HEK293 (cell line): ENCODE measurements around the gene ICOS.
"Not testable (repeated sequence)": the region's sequence is repeated elsewhere in the genome, so short reads cannot be mapped to it uniquely, and the experiment has no call there.

Source experiments
- GFI1B ChIP-seq: fragments of 450-650 bp; formaldehyde crosslinking; IDR thresholded peaks from 2 replicates; pipeline ENCODE4 v1.5.1; 2016; ENCODE audit warnings: missing biosample characterization, missing genetic modification characterization
- KLF1 ChIP-seq: fragments of 450-650 bp; formaldehyde crosslinking; IDR thresholded peaks from 2 replicates; pipeline ENCODE4 v1.5.1; 2016; ENCODE audit warnings: missing biosample characterization, missing genetic modification characterization
- KLF10 ChIP-seq: fragments of 450-650 bp; IDR thresholded peaks from 2 replicates; pipeline ENCODE4 v1.5.1; 2018; ENCODE audit warnings: missing biosample characterization, mild to moderate bottlenecking, missing genetic modification characterization
- KLF16 ChIP-seq: fragments of 450-650 bp; formaldehyde crosslinking; IDR thresholded peaks from 2 replicates; pipeline ENCODE4 v1.5.1; 2017; ENCODE audit warnings: missing biosample characterization, missing genetic modification characterization
- MEIS1 ChIP-seq: sonication (generic); formaldehyde crosslinking; IDR thresholded peaks from 2 replicates; pipeline ENCODE4 v1.8.1; 2022; ENCODE audit warnings: missing genetic modification reagents, mild to moderate bottlenecking, borderline replicate concordance
- ZIC2 ChIP-seq: fragments of 450-650 bp; formaldehyde crosslinking; IDR thresholded peaks from 2 replicates; pipeline ENCODE4 v1.5.1; 2016; ENCODE audit warnings: missing biosample characterization, missing genetic modification characterization
- ZSCAN23 ChIP-seq: fragments of 450-650 bp; formaldehyde crosslinking; IDR thresholded peaks from 2 replicates; pipeline ENCODE4 v1.5.1; 2016; ENCODE audit warnings: missing biosample characterization, missing genetic modification characterization
- TF ChIP-seq, protein P1 (sequence below): fragments of 450-650 bp; formaldehyde crosslinking; IDR thresholded peaks from 2 replicates; pipeline ENCODE4 v1.5.1; 2016; ENCODE audit warnings: missing biosample characterization, missing genetic modification characterization
- TF ChIP-seq, protein P2 (sequence below): fragments of 450-650 bp; formaldehyde crosslinking; IDR thresholded peaks from 2 replicates; pipeline ENCODE4 v1.5.1; 2016; ENCODE audit warnings: missing biosample characterization, missing genetic modification characterization
- TF ChIP-seq, protein P3 (sequence below): fragments of 450-650 bp; formaldehyde crosslinking; IDR thresholded peaks from 2 replicates; pipeline ENCODE4 v1.5.1; 2016; ENCODE audit warnings: missing biosample characterization, missing genetic modification characterization

DNA sequence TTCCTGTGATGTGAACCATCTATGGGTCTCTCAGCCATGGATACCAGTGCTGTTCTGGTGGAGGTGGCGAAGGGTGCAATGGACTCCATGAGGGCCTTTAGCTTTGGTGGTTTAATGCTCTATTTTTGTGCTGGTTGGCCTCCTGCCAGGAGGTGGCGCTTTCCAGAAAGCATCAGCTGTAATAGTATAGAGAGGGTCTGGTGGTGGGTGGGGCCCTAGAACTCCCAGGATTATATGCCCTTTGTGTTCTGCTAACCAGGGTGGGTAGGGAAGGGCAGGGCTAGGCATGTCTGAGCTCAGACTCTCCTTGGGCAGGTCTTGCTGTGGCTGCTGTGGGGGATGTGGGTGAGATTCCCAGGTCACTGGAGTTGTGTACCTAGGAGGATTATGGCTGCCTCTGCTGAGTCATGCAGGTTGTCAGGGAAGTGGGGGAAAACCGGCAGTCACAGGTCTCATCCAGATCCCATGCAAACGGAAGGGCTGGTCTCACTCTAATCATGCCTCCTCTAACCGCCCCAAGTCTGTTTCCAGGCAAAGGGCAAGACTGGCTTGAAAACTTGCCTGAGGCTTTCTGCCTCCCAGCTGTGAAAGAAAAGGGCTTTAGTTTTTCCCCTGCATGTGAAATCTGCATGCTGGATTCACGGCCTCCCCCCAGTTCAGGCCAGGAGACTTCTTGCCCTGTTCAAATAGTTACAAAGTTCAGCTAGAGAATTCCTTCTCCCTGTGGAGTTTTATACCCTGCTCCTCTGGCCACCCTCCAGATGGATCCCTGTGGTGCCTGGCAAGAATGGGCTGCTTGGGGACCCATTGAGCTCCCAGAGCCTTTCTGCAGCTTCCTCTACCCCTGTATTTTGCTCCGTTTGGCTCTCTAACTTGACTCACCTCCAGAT lies 7.2 kb downstream of the ICOS start:
- TF ChIP-seq, protein P1, sequence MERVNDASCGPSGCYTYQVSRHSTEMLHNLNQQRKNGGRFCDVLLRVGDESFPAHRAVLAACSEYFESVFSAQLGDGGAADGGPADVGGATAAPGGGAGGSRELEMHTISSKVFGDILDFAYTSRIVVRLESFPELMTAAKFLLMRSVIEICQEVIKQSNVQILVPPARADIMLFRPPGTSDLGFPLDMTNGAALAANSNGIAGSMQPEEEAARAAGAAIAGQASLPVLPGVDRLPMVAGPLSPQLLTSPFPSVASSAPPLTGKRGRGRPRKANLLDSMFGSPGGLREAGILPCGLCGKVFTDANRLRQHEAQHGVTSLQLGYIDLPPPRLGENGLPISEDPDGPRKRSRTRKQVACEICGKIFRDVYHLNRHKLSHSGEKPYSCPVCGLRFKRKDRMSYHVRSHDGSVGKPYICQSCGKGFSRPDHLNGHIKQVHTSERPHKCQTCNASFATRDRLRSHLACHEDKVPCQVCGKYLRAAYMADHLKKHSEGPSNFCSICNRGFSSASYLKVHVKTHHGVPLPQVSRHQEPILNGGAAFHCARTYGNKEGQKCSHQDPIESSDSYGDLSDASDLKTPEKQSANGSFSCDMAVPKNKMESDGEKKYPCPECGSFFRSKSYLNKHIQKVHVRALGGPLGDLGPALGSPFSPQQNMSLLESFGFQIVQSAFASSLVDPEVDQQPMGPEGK, result not testable (repeated sequence)
- TF ChIP-seq ZIC2 (tag by site-specific recombination); KLF10; ZSCAN23 (tag by site-specific recombination); KLF1 (tag by site-specific recombination); KLF16; GFI1B; MEIS1 (CRISPR knock-in tag): not testable (repeated sequence)
- TF ChIP-seq, protein P2, sequence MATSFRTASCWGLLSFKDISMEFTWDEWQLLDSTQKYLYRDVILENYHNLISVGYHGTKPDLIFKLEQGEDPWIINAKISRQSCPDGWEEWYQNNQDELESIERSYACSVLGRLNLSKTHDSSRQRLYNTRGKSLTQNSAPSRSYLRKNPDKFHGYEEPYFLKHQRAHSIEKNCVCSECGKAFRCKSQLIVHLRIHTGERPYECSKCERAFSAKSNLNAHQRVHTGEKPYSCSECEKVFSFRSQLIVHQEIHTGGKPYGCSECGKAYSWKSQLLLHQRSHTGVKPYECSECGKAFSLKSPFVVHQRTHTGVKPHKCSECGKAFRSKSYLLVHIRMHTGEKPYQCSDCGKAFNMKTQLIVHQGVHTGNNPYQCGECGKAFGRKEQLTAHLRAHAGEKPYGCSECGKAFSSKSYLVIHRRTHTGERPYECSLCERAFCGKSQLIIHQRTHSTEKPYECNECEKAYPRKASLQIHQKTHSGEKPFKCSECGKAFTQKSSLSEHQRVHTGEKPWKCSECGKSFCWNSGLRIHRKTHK (tag by site-specific recombination), result not testable (repeated sequence)
- TF ChIP-seq, protein P3, sequence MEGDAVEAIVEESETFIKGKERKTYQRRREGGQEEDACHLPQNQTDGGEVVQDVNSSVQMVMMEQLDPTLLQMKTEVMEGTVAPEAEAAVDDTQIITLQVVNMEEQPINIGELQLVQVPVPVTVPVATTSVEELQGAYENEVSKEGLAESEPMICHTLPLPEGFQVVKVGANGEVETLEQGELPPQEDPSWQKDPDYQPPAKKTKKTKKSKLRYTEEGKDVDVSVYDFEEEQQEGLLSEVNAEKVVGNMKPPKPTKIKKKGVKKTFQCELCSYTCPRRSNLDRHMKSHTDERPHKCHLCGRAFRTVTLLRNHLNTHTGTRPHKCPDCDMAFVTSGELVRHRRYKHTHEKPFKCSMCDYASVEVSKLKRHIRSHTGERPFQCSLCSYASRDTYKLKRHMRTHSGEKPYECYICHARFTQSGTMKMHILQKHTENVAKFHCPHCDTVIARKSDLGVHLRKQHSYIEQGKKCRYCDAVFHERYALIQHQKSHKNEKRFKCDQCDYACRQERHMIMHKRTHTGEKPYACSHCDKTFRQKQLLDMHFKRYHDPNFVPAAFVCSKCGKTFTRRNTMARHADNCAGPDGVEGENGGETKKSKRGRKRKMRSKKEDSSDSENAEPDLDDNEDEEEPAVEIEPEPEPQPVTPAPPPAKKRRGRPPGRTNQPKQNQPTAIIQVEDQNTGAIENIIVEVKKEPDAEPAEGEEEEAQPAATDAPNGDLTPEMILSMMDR, result not testable (repeated sequence)
